Measurements from ENCODE around the gene PPP1R12A.

PPP1R12A gene

GRCh38 chr12:79766705-79767464, 168.0 kb downstream of the PPP1R12A start:
- peak; percentile 33 for DNase-seq (ENCODE audit: low read depth)

- DNase-seq (ENCODE audit: low read depth), result no peak
Measured at GRCh38 chr12:79765157-79765556, 169.7 kb downstream of the PPP1R12A start.

- DNase-seq (ENCODE audit: low read depth), result peak; percentile 7
Measured at GRCh38 chr12:79764641-79765040, 170.3 kb downstream of the PPP1R12A start.

GRCh38 chr12:79763766-79764452, 171.0 kb downstream of the PPP1R12A start:
- no peak for DNase-seq (ENCODE audit: low read depth)

- no peak for DNase-seq (ENCODE audit: low read depth)
Measured at GRCh38 chr12:79761341-79761740, 173.6 kb downstream of the PPP1R12A start.

GRCh38 chr12:79747274-79747673, 187.6 kb downstream of the PPP1R12A start:
- DNase-seq (ENCODE audit: low read depth), result no peak

- DNase-seq (ENCODE audit: low read depth), result peak; percentile 62
Measured at GRCh38 chr12:79737875-79738718, 196.8 kb downstream of the PPP1R12A start.

GRCh38 chr12:79732638-79733037, 202.3 kb downstream of the PPP1R12A start:
- DNase-seq (ENCODE audit: low read depth), result no peak

GRCh38 chr12:79725987-79726386, 208.9 kb downstream of the PPP1R12A start:
- peak; percentile 85 for DNase-seq (ENCODE audit: low read depth)

Measured in iris pigment epithelial cell (primary cell).